Effector CD8-positive, alpha-beta T cell (primary cell): ENCODE measurements around the gene PLEKHF1.

Source experiments
- DNase-seq: peaks from one replicate; lab custom pipeline; 2025; lab: John Stamatoyannopoulos, UW

The PLEKHF1 gene

GRCh38 chr19:29678484-29679106 lies 13.3 kb downstream of the PLEKHF1 start:
- no peak for DNase-seq

DNA sequence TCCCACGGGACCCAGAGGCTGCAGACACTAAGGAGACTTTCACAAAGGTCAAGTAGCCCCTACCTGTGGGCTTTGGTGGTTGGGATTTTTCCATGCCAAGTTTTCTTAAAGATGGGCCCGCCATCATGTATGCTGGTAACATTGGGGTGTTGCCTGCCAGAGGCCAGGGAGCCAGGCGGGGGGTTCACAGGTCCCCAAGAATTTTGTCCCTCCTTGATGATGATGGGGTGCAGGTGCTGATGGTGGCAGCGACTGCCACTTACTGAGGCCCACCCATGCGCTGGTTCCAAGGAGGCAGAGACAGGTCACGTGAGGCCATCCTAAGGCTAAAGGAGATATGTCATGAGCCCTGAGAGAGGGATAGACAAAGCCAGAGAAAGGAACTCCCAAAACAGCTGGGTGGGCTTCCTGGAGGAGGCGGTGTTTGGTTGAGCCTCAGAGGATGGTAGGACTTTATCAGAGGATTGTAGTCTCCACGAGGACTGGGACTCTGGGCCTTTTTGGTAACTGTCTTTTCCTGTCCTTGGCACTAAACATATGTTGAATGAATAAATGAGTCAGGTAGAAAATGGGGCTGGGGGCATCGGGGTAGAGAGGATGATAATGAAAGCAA lies 14.4 kb downstream of the PLEKHF1 start:
- DNase-seq: no peak

DNA sequence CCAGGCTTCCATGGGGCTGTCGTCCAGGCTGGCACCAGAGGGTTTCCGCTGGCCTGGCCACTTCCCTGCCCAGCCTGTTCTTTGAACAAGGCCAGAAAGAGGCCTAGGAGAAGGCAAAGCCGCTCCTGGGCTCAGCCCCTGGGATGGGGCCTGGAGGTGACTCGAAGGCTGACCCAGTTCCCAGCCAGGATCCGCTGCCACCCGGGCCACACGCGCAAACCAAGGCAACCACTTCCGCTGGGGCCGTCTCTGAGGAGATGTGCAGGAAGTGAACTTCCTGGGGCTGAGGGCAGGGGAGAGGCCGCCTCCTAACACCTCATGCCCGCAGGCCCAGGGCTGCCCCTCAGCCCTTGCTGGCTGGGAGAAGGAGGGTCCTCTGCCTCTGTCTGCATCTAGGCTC lies 15.2 kb downstream of the PLEKHF1 start:
- DNase-seq: peak; percentile 54

- DNase-seq: no peak
Measured at GRCh38 chr19:29680937-29681336, 15.7 kb downstream of the PLEKHF1 start.

DNA sequence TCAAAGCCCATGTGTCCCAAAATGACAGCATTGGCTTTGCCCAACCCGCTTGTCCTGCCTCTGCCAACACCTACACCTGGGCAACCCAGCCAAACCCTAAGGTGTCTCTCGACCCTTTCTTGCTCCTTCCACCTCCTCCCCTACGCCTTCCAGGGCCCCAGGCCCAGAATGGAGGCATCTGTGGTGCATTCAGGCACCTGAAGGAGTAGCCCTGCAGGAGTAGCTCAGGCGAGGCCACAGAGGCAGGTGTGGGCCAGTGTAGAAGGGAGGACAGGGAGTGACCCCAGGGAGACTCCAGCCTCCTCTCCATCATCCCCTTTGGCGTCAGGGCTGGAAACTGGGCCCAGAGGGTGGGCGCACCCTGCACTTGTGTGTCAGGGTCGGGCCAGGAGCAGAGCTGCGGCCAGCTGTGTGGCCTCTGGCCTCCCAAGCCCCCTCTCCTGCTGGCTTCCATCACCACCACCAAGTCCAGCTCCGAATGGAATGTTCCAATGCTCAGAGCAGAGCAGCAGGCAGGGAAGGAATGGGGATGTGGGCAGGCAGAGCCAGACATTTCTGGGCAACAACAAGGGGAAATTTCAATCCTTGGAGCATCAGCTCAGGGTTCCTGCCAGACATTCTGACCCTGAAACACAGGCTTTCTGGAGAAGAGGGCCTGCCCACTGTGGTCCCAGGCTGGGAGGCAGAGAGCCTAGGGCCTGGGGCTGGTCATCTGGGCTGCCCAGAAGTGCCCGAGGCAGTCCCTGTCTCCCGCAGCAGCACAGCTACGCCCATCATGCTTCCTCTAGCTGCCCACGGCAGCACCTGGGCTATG lies 16.4 kb downstream of the PLEKHF1 start:
- DNase-seq: no peak

DNA sequence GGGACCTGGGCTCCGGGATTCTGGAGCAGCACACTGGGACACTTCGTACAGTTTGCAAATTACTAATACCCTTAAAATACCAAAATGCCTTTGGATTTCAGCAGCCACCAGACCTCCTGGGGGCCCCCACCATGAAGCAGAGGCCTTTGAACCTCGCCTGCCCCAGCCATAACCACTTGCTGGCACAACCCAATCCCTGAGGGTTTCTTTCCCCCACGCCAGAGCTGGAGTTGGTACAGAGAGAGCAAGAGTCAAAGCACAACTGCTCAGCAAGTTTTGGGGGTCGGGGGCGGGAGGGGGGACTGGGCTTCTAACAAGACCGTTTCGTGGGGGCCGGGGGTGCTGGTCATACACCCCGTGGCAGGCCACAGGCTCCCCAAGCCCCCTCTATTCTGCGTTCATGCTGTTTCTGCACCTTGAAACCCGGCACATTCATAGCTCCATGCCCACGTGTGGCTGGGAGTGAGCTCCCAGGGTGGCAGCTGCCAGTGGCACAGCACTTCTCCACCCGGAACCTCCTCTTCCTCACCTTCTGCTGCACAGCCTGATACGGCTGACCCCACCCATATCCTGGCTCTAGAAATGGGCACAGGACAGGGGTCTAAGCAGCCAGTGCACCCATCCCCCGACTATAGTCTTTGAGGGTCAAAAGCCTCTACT lies 17.1 kb downstream of the PLEKHF1 start:
- no peak for DNase-seq

DNA sequence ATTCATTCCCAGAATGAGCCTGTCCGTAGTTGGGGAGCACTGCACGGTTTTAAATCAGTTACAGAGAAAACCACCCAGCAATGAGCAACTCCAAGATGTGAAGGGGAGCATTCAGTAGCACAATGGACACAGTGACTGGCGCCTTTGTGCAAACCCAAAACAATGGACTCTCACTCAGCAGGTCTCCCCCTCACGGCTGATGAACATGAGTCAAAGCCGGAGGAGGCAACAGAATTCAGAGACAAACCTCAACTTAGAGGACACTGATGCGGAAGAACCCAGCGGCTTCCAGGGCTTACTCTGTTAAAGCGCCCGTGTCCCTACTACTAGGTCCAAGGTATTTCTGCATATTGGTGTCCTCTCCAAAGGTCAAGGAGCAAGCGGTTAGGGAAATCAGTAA lies 17.7 kb downstream of the PLEKHF1 start:
- DNase-seq: no peak

DNA sequence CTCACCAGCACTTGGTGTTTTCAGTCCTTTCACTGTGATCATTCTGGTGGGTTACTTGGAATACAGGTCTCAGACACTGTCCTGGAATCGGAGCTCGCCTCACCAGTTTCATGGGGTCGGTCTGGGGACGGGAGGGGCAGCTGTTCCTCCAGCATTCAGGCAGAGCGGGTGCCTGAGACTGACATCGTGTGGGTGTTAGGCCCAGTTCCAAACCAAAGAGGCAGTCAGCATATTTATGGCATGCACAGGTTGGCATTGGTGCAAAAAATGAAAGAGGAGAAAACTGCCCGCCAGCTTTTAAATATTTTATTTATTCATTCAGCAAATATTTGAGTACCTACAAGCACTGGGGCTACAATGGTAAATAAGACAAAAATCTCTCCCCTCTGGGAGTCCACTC lies 20.1 kb downstream of the PLEKHF1 start:
- no peak for DNase-seq

GRCh38 chr19:29686285-29686805 lies 21.1 kb downstream of the PLEKHF1 start:
- no peak for DNase-seq

DNA sequence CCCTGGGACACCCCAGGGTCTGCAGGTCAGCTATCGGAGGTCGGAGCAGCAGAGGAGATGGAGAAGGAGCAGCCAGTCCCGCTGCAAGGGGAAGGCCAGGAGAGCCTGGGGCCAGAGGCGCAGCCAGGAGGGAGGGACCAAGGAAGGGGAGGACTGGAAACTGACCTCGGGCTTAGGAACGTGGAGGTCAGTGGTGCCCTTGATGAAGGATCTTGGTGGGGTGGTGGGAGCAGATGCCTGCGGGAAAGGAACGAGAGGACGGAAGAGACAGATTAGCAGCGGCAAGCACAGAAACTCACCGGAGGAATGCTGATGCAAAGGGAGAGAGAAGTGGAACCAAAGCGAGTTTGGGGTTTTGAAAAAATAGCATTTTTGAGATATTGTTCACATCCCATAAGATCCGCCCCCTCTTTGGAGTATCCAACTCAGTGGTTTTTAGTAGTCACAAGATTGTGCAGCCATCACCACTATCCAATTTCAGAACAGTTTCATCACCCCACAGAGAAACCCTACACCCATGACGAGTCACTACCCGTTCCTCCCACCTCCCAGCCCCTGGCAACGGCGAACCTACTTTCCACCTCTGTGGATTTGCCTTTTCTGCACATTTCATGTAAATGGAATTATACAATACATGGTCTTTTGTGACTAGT lies 22.1 kb downstream of the PLEKHF1 start:
- no peak for DNase-seq

- no peak for DNase-seq
Measured at GRCh38 chr19:29687897-29688728, 22.9 kb downstream of the PLEKHF1 start.

DNA sequence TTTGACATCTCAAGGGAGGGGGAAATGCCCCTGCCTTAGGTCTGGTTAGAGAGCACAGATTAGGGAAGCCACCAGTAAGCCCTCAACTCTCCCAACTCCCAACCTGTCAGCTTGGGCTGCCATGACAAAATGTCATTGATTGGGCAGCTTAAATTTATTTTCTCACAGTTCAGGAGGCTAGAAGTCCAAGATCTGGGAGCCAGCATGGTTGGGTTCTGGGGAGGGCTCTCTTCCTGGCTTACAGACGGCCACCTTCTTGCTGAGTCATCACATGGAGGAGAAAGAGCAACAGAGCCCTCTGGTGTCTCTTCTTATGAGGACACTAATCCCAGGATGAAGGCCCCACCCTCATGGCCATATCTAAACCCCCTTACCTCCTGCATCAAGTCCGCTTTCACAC lies 25.6 kb downstream of the PLEKHF1 start:
- peak; percentile 15 for DNase-seq

DNA sequence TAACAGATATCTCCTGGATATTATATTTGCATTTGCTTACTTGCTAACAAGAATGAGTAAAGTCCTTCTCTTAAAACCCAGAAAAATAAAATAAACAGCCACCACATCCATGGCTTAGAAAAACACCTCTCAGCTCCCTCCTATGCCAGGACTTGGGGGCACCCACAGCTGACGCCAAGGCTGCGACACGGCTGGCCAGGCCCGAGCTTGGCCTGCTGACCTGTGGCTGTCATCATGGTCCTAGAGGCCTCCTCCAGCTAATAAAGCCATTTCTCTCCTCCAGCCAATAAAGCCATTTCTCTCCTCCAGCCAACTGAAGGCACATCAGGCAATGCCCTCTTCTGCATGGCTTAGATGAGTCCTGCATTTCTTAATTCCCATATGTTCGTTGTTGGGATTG lies 28.9 kb downstream of the PLEKHF1 start:
- no peak for DNase-seq

- peak; percentile 67 for DNase-seq
Measured at GRCh38 chr19:29694669-29695627, 29.7 kb downstream of the PLEKHF1 start.

- DNase-seq: no peak
Measured at GRCh38 chr19:29695765-29696564, 30.7 kb downstream of the PLEKHF1 start.

- DNase-seq: no peak
Measured at GRCh38 chr19:29696565-29696846, 31.2 kb downstream of the PLEKHF1 start.

DNA sequence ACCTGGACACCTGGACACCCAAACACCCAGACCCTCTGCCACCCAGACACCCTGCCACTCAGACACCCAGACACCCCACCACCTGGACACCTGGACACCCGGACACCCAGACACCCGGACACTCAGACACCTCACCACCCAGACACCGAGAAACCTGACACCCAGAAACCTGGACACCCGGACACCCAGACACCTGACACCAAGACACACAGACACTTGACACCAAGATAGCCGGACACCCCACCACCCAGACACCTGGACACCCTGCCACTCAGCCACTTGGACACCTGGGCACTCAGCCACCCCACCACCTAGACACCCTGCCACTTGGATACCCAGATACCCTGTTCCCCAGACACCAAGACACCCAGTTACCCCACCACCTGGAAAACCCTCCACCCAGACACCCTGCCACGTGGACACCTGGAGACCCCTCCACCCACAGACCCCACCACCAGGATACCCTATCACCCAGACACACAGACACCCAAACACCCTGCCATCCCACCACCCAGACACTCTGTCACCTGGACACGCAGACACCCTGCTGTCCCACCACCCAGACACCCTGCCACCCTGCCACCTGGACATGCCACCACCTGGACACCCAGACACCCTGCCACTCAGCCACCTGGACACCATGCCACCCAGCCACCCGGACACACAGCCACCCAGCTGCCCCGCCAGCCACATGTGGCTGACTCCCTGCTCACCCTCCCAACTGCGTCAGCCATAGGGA lies 32.4 kb downstream of the PLEKHF1 start:
- DNase-seq: no peak

DNA sequence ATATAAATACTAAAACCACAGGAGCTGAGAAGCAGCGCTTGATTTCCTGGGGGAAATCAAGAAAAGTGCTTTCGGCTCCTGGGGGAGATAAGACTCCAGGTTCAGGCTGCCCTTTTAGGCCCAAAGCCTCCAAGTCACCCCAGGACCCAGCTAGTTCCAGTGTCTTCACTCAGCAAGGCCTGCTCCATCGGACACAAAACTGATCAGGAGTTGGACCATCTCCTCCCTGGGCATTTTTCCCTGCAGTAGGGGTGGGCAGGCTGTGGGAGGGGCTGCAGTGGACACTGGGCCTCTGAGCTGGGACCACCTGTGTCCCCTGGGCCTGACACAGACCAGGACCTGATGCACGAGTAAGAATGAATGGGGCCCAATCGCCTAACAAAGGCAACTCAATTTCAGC lies 34.6 kb downstream of the PLEKHF1 start:
- DNase-seq: no peak
